AG04449 (cell line): ENCODE data around the gene SLC47A2.

Experiments
- CTCF ChIA-PET: fragments of 350-600 bp; formaldehyde crosslinking; extraction: SDS; loops from one replicate; lab custom pipeline; 2021; ENCODE audit warnings: antibody characterized with exemption; lab: Yijun Ruan, JAX
- POLR2A ChIA-PET: fragments of 400-600, 350-600 bp; formaldehyde crosslinking; extraction: SDS; loops from one replicate; lab custom pipeline; 2020; ENCODE audit warnings: antibody characterized with exemption, inconsistent platforms; lab: Yijun Ruan, JAX
- DNase-seq: peaks from one replicate; pipeline ENCODE4 v3.0.0-alpha.2; 2010; ENCODE audit warnings: low read depth, low spot score
- H3K4me3 ChIP-seq: 2 replicates; pipeline ENCODE4 v1.5.1; 2011; ENCODE audit warnings: low read depth, mild to moderate bottlenecking, control low read depth, low read length
- CTCF ChIP-seq: IDR thresholded peaks from one replicate; pipeline ENCODE4 v1.5.1; 2011; ENCODE audit warnings: mild to moderate bottlenecking, moderate library complexity, low read length, control low read depth, inconsistent platforms; ENCODE audit not compliant: insufficient read depth; ENCODE audit errors: missing control alignments

SLC47A2 gene

GRCh38 chr17:19720631-19721426 lies 4.4 kb upstream of the SLC47A2 start:
- no peak overlapping the region for H3K4me3 ChIP-seq
- CTCF ChIA-PET: interaction anchor here (1.0 kb wide), 2 partner anchors 44 to 207 kb away, joined by 3 to 4 read pairs; no protein-coding TSS in a partner anchor
- DNase-seq: no peak
- TF ChIP-seq CTCF: no peak
- POLR2A ChIA-PET: no interaction called here

DNA sequence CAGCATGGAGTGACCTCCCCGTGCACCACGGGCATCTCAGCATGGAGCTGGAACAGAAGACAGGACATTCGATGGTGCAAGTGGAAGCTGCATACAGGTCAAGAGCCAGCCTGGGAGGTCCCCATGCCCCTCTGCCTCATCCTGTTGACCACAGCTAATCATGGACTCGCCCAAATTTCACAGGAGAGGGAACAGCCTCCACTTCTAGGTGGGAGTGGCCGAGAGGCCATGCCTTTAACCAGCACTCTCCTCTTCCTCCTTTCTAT lies 3.8 kb upstream of the SLC47A2 start:
- POLR2A ChIA-PET: no interaction called here
- CTCF ChIA-PET: interaction anchor here (1.0 kb wide), 1 partner anchor 207 kb away, joined by 3 read pairs; no protein-coding TSS in a partner anchor
- DNase-seq: no peak
- TF ChIP-seq CTCF: no peak
- no peak overlapping the region for H3K4me3 ChIP-seq

DNA sequence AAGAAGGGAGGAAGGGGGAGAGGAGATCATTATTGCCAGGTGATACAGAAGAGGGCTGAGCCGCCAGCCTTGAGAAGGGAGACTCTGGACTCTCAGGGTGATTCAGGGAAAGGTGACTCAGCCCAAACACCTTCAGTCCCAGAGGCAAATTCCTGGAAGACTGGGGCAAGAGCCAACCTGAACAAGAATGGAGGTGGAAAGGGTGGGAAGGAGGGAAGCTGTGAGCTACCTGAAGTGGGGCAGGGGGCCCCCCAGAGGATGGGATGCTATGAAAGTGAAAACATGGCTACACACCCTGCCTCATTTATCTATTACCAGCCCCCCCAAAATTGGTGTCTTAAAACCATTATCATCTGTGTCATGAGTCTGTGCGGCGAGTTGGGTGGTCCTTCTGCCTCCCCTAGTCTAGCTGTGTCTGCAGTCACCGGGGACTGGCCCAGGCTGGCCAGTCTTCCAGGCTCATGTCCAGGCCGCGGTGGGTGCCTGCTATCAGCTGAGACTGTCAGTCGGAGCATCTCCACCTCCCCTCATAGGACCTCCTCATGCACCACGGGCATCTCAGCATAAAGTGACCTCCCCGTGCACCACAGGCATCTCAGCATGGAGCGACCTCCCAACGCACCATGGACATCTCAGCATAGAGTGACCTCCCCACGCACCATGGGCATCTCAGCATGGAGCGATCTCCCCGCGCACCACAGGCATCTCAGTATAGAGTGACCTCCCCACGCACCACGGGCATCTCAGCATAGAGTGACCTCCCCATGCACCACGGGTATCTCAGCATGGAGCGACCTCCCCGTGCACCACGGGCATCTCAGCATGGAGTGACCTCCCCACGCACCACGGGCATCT lies 3.2 kb upstream of the SLC47A2 start:
- no peak for TF ChIP-seq CTCF
- no peak for DNase-seq
- ChIA-PET POLR2A (no interaction called here), CTCF (interaction anchor here (1.0 to 1.6 kb wide), 4 partner anchors 43 to 206 kb away, joined by 3 to 4 read pairs (median 4); no protein-coding TSS in a partner anchor)
- H3K4me3 ChIP-seq: no peak overlapping the region

- no peak for DNase-seq
- no peak overlapping the region for H3K4me3 ChIP-seq
- TF ChIP-seq CTCF: peak; percentile 18
- POLR2A ChIA-PET: no interaction called here
- CTCF ChIA-PET: interaction anchor here (1.0 to 1.6 kb wide), 3 partner anchors 44 to 205 kb away, joined by 3 to 4 read pairs (median 4); no protein-coding TSS in a partner anchor
Measured at GRCh38 chr17:19718613-19719354, 2.4 kb upstream of the SLC47A2 start.

DNA sequence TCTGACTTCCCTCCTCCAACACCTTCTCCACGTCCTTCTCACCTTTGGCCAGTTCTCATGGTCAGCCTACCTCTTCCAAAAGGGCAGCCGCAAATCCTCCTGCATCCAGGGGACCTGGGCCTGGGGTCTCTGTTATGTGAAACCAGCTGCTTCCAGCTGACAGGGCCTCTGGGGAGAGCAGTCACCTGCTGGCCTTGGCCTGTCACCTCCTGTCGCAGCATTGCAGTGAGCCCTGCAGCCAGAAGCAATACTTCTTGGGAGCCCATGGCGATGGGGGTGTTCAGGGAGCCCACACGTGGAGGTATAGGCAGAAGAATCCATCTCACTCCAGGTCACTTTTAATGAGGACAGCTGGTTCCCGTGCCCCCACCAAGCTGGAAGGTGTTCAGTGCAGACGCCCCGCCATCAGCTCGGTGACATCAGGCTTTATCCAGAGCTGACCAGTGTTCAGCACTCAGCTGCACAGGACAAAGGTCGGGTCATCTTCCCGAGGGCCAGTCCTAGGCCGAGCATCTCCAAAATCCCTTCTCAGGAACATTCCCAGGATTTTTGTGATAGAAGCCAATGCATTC lies 1.7 kb upstream of the SLC47A2 start:
- CTCF ChIA-PET: interaction anchor here (1.6 kb wide), 1 partner anchor 44 kb away, joined by 4 read pairs; no protein-coding TSS in a partner anchor
- POLR2A ChIA-PET: no interaction called here
- no peak overlapping the region for H3K4me3 ChIP-seq
- no peak for DNase-seq
- TF ChIP-seq CTCF: no peak
